Measurements from ENCODE around the gene TPCN1.

- TF ChIP-seq, protein P1, sequence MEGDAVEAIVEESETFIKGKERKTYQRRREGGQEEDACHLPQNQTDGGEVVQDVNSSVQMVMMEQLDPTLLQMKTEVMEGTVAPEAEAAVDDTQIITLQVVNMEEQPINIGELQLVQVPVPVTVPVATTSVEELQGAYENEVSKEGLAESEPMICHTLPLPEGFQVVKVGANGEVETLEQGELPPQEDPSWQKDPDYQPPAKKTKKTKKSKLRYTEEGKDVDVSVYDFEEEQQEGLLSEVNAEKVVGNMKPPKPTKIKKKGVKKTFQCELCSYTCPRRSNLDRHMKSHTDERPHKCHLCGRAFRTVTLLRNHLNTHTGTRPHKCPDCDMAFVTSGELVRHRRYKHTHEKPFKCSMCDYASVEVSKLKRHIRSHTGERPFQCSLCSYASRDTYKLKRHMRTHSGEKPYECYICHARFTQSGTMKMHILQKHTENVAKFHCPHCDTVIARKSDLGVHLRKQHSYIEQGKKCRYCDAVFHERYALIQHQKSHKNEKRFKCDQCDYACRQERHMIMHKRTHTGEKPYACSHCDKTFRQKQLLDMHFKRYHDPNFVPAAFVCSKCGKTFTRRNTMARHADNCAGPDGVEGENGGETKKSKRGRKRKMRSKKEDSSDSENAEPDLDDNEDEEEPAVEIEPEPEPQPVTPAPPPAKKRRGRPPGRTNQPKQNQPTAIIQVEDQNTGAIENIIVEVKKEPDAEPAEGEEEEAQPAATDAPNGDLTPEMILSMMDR (IDR thresholded peaks at IDR 0.05), result no peak
- TF ChIP-seq POLR2A (IDR thresholded peaks at IDR 0.05), result no peak
These were observed 26.1 kb downstream of the TPCN1 start for GRCh38 chr12:113247123-113248050.
